Glomerular visceral epithelial cell (primary cell): ENCODE measurements around the gene TSEN54.
"Not testable (repeated sequence)": the region's sequence is repeated elsewhere in the genome, so short reads cannot be mapped to it uniquely, and the experiment has no call there.

ENCODE experiments used
- DNase-seq: peaks from one replicate; pipeline ENCODE4 v3.0.0-alpha.2; 2016; ENCODE audit errors: extremely low spot score

TSEN54 gene

GRCh38 chr17:75516255-75516618, at the start of gene TSEN54:
TSEN54 (plus strand) TSS chr17:75516528; CDS start chr17:75516561, 33 bp downstream.
- DNase-seq: peak; percentile 91

DNA sequence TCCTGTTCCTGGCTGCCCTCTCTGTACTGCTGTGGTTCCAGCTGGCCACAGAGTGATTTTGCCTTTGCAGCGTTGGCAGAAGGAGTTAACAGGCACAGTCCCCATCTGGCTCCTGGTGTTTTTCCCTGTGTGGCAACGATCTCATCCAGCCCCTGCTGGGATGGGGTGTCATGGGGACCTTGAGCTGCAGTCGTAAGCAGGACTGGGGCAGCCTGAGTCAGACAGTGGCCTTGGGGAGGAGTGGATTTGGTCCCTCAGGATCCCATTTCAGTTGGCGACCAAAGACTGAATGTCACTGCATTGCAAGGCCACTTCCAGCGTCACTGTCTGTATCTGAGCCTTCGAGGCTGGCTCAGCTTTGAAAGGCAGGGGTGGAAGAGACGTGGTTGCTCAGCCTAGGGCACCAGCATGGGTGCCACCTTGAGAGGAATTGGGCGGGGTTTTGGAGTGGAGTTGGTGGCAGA, 48.0 kb upstream of the TSEN54 start:
- no peak for DNase-seq

- no peak for DNase-seq
These were observed 47.5 kb upstream of the TSEN54 start for GRCh38 chr17:75468779-75469373.

DNA sequence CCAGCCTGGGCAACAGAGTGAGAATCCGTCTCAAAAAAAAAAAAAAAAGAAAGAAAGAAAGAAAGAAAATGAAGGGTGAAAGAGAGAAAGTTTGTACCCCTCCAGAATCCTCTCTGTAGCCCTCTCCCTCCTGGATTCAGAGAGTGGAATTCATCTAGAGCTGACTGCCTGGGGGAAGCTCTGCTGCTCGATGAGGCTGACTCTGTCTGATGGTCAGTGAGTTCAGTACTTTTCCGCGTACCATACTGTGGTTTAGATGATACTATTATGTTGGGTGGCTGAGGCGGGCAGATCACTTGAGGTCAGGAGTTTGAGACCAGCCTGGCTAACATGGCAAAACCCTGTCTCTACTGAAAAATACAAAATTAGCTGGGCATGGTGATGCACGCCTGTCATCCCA, 45.1 kb upstream of the TSEN54 start:
- no peak for DNase-seq

GRCh38 chr17:75472119-75472518, 44.2 kb upstream of the TSEN54 start:
- no peak for DNase-seq

- DNase-seq: no peak
These were observed 43.1 kb upstream of the TSEN54 start for GRCh38 chr17:75473246-75473645.

DNA sequence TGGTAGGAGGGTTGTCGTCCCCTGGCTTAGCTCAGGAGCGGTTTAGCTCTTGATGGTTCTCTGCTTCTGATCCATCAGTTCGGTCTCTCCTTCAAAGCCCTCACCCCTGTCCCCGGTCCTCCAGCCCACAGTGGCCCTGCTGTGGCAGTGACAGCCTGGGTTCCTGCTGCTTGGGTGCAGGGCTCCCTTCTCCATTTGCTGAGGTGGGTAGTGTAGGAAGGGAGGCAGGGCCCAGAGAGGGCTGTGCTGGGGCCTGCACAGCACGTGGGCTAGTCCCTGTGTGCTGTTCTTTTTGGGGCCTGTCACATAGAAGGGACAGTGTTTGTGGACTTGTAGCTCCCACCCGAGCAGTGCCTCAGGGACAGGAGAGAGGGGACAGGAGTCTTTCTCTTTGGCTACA, 41.6 kb upstream of the TSEN54 start:
- DNase-seq: no peak

DNA sequence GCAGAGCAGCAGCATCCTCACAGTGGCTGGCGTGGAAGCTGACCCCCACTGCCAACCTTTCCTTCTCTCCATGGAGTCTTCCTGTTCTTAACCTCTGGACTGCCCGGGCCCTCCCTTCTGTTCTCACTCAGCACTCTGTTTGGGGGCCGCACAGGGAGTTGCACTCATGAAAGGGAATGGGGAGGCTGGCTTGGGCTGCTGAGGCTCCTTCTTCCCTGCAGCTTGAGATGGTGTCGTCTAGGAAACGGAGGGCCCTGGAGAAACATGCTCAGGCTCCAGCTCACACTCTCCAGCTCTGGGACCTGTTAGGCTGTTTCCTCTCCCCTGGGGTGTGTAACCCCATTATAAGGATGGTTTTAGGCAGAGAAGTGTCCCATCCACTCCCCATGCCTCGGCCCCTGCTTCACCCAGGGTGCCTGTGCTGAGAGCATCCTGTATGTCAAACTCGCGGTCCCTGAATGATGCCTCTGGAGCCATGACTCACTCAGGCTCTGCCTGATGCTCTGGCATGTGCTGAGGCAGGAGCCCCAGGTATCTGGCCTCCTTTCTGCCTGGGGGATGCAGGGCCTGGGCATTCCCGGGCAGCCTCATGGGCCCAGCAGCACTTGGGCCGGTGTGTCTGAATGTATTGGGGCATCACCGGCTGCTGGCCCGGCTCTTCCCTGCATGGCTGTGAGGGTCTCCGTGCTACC, 41.0 kb upstream of the TSEN54 start:
- no peak for DNase-seq

DNA sequence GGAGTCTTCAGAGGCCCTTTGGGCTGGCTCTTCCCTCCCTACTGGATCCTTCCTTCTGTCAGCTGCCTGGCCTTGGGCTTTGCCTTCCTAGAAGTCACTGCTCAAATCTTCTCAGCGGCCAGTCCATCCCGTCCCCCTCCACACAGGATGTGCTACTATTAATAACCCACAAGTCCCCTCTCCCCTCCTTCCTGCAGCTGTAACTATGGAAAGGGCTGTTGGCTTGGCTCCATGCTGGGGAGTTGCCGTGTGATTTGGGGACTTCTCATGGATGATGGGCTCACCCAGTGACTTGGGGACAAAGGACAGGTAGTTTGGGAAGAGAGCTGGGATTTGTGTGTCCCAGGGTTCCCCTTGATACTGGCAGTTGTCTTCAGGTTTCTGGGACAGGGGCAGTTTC, 40.5 kb upstream of the TSEN54 start:
- no peak for DNase-seq

- DNase-seq: no peak
These were observed 40.1 kb upstream of the TSEN54 start for GRCh38 chr17:75476271-75476671.

DNA sequence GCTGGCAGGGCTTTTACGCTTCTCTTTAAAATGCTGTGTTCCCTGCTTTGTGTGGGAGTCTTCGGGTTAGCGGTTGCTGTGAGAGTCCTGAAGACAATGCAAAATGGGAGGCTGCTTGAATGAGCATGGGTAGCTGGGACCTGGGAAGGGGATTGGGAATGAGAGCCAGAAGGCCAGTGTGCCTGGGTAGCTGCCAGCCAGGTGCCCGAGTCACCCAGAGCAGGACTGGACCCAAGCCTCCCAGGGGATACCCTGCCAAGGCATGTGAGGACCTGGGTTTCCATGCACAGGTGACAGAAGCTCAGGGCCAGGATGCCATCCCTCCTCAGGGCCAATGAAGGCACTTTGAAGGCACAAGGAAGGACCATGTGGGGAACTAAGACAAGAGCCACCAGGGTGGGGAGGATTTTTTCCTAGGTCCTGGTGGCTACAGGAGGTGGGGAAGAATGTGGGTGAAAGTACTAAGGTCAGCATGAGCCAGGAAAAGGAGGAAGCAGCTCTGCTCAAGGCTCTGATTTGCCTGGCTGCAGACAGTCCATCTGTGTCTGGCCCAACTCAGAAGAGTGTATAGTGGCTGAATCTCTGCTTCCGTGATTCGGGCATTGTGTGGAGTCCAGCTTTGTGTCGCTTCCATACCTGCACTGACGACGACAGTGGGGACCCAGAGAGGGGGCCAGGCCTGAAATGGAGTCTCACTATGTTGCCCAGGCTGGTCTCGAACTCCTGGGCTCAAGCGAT, 39.4 kb upstream of the TSEN54 start:
- DNase-seq: no peak

- DNase-seq: not testable (repeated sequence)
These were observed 38.9 kb upstream of the TSEN54 start for GRCh38 chr17:75477490-75477862.

DNA sequence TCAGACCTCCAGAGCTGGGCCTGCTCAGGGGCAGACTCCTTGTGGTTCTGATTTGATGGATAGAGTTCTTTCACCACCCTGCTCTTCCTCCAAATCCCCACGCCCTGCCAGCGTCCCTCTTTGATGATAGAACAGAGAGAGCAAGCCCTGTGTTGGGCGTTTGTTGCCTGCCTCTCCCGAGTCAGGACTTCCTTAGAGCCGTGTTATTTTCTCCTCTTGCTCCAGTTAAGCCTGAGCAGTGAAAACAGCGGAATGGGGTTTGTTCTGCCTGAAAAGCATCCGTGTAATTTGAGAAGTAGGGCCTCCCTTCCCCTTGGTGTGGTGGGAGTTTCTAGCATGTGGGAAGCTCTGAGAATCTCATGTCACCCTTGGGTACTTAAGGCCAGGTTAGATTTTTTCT, 37.8 kb upstream of the TSEN54 start:
- no peak for DNase-seq

GRCh38 chr17:75480281-75480680, 36.0 kb upstream of the TSEN54 start:
- DNase-seq: no peak

DNA sequence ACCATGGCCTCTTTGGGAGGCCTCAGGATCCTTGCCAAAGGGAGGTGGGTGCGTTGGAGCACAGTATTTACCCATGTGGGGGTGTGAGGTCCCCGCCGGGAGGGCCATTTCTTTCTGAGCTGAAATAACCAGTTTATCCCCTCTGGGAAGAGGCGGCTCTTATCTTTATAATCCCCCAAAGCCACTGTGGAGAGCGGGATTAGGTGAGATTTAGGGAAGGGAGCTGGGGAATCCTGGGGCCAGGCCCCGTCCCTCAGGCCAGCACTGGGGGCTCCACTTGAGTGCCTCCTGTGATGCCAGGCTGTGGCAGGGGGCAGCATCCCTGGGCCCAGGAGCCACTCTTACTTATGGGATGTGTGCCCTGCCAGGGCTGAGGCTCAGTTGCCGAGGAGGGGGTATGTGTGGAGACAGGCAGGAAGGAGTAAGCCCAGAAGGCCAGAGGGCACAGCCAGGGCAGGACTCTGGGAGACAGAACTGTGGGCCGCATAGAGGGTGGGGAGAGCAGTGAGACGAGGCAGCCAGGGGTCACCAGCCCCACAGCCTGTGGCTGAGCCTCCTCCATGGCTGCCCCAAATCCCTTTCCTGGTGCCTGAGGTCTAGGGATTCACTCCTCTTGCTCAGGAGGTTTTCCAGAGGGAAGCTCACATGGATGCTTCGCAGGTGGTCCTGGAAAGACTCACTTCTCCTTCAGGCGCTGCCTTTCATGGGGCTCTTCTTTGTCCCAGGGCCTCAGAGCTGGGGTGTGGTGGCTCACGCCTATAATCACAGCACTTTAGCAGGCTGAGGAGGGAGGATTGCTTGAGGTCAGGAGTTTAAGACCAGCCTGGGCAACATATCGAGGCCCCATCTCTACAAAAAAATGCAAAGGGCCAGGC, 34.9 kb upstream of the TSEN54 start:
- no peak for DNase-seq

- DNase-seq: no peak
These were observed 34.0 kb upstream of the TSEN54 start for GRCh38 chr17:75482098-75482942.

- no peak for DNase-seq
These were observed 30.6 kb upstream of the TSEN54 start for GRCh38 chr17:75485688-75486087.

DNA sequence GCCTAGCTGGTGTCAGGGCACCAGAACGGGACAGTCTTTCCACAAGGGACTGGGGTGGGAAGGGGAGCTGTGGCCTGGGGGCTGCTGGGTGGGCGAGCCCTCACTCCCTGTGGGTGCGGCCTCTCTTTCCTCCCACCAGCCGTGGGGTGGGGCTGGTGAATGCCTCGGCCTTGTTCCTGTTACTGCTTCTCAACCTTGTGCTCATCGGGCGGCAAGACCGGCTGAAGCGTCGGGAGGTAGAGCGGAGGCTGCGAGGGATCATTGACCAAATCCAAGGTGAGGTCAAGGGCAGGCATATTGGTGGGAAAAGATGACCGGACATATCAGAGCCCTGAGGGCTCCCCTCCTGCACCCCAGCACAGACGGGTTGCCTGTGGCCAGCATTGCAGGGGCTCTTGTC, 30.2 kb upstream of the TSEN54 start:
- DNase-seq: no peak

DNA sequence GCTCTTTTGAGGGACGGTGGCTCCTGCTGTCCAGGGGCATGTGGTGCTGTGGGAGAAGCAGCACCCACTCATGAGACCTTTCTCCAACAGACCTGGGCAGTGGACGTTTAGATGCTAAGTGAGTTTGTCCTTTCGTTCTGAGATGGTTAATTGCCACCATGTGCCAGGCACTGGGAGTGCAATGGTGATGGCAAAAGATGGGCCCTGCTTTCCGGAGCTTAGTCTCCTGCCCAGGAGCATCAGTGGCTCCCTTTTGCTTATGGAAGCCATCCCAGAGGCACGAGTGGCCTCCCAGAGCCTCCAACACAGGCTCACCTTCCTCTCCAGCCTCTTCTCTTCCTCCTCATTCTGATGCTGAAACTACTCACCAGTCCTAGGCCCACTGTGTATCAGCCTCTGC, 29.4 kb upstream of the TSEN54 start:
- DNase-seq: no peak

DNA sequence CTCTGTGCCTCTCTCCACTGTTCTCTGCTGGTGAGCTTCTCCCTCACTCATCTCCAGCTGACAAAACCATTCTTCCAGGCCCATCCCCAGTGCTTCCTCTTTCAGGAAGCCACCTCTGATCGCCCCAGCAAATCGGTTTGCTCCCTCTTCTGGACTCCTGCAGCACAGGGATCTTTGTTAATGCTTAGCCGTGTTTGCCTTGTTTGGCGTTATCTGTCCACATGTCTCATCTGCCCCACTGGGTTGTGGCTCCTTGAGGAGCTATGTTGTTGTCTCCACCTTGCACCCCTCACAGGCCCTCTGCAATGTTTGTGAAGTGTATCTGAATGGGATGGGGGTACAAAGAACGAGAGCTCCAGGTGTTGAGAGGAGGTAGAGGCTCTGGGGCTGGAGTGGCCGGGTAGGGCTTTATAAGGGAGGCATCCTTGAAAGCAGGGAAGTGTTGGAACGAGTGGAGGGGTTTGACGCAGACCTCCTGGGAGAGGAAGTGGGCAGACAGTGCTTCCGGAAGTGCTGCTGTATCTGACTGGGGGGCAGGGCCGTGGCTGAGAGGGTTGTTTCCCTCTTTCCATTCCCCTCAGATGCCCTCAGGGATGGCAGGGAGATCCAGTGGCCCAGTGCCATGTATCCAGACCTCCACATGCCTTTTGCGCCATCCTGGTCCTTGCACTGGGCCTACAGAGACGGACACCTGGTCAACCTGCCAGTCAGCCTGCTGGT, 28.8 kb upstream of the TSEN54 start:
- DNase-seq: no peak
